Panc1 (cell line): ENCODE measurements around the gene RNASEH2B. TPM values are rescaled to one million over a fixed set of nuclear protein-coding genes. Genes with fewer than 3 reads are reported as not detected.

ENCODE experiments used
- ATAC-seq: fragments of 200-7000 bp; cut with Tn5 transposase; 2 replicates; pipeline ENCODE4 v1.9.1; 2020; ENCODE audit warnings: mild to moderate bottlenecking, moderate library complexity
- BruUV-seq: library from RNA; stranded (reverse); fragments of 400-500 nt; replicated peaks from 2 replicates; lab custom pipeline; 2021; lab: Mats Ljungman, UMichigan
- CTCF ChIA-PET: fragments of 300-600 bp; sonication (Branson Sonifier 250); formaldehyde crosslinking; loops from one replicate; lab custom pipeline; 2022; ENCODE audit warnings: antibody characterized with exemption; lab: Charles Lee
- POLR2A ChIA-PET: fragments of 300-600 bp; sonication (Branson Sonifier 250); formaldehyde crosslinking; loops from one replicate; lab custom pipeline; 2022; ENCODE audit warnings: antibody characterized with exemption; lab: Charles Lee
- DNase-seq: peaks from one replicate; pipeline ENCODE4 v3.0.0-alpha.2; 2010; ENCODE audit warnings: low read depth, low spot score
- H3K27ac ChIP-seq: 2 replicates; pipeline ENCODE4 v1.5.1; 2011; ENCODE audit warnings: mild to moderate bottlenecking, low read length, inconsistent platforms
- H3K27me3 ChIP-seq: fragments of 200-500 bp; sonication (Bioruptor generic); 2 replicates; pipeline ENCODE4 v1.6.0; 2014; ENCODE audit warnings: low read length, inconsistent platforms; ENCODE audit not compliant: control insufficient read depth, insufficient read depth
- H3K36me3 ChIP-seq: fragments of 200-500 bp; sonication (Bioruptor generic); 2 replicates; pipeline ENCODE4 v1.5.1; 2014; ENCODE audit warnings: inconsistent platforms, mild to moderate bottlenecking, low read length, moderate library complexity; ENCODE audit not compliant: control insufficient read depth, insufficient read depth
- H3K4me1 ChIP-seq: 2 replicates; pipeline ENCODE4 v1.5.1; 2011; ENCODE audit warnings: inconsistent platforms, mild to moderate bottlenecking, low read length, moderate library complexity; ENCODE audit not compliant: control insufficient read depth, insufficient read depth
- H3K4me3 ChIP-seq, 2 experiments: 2 replicates each; pipeline ENCODE4 v1.5.1; 2011 to 2012; ENCODE audit warnings: low read depth in 2 of 2, low read length in 2 of 2, mild to moderate bottlenecking in 2 of 2, inconsistent platforms in 1 of 2, moderate library complexity in 1 of 2
- H3K9me3 ChIP-seq: fragments of 200-500 bp; sonication (Bioruptor generic); 2 replicates; pipeline ENCODE4 v1.5.1; 2014; ENCODE audit warnings: low read depth, mild to moderate bottlenecking, inconsistent platforms, low read length, moderate library complexity; ENCODE audit not compliant: control insufficient read depth, insufficient read depth
- CTCF ChIP-seq: fragments of 450-650 bp; IDR thresholded peaks from 2 replicates; pipeline ENCODE4 v1.5.1; 2017; ENCODE audit warnings: mild to moderate bottlenecking
- POLR2AphosphoS5 ChIP-seq: IDR thresholded peaks from 2 replicates; pipeline ENCODE4 v1.6.1; 2012; ENCODE audit warnings: mild to moderate bottlenecking, low read depth, low read length, moderate library complexity
- REST ChIP-seq, 2 experiments: IDR thresholded peaks; 2 replicates each; pipeline ENCODE4 v1.6.1; 2011 to 2012; ENCODE audit warnings: low read depth in 2 of 2, control low read depth in 1 of 2, low read length in 1 of 2, mild to moderate bottlenecking in 1 of 2, moderate library complexity in 1 of 2; ENCODE audit not compliant: insufficient read depth in 1 of 2
- SIN3A ChIP-seq: IDR thresholded peaks from 2 replicates; pipeline ENCODE4 v1.6.1; 2012; ENCODE audit warnings: low read depth, mild to moderate bottlenecking, low read length, moderate library complexity, borderline replicate concordance; ENCODE audit not compliant: insufficient read depth
- TCF7L2 ChIP-seq: IDR thresholded peaks from 2 replicates; pipeline ENCODE4 v1.6.1; 2011; ENCODE audit warnings: mild to moderate bottlenecking, low read depth, low read length, inconsistent platforms
- in situ Hi-C: cut with HindIII; loops from 2 replicates; pipeline ENCODE4 v1.10.0; 2016; ENCODE audit warnings: low sequenced_read_pairs, low pct_unique_long_range_greater_than_20kb
- intact Hi-C: fragments of 100-400 bp; cut with micrococcal nuclease; formaldehyde crosslinking; loops from one replicate; pipeline ENCODE4 v1.10.0; 2022; ENCODE audit not compliant: unreplicated experiment
- total RNA-seq: library from RNA; stranded (reverse); gene quantifications from one replicate; pipeline ENCODE4 v1.2.1, GENCODE V29; 2021; ENCODE audit not compliant: unreplicated experiment

Gene RNASEH2B
- total RNA-seq, 1 experiment from 2014 or later, result 37.8 TPM

- ATAC-seq (no peak), DNase-seq (no peak)
- H3K36me3 ChIP-seq, result no peaks in the 10 kb centered on the region
- no TSS peak for BruUV-seq
- ChIA-PET CTCF (no interaction called here), POLR2A (no interaction called here)
- no peaks in the 10 kb centered on the region for H3K9me3 ChIP-seq
- in situ Hi-C loops (no loop called here), intact Hi-C loops (no loop called here)
- H3K4me3 ChIP-seq, result no peak overlapping the region
- TF ChIP-seq TCF7L2 (no peak), POLR2AphosphoS5 (no peak), SIN3A (no peak), CTCF (no peak), REST (IDR thresholded peaks at IDR 0.05; ENCODE audit: insufficient read depth in 1 of 2, low read depth in 2 of 2, low read length in 1 of 2) (no peak)
- no peaks in the 10 kb centered on the region for H3K4me1 ChIP-seq
- H3K27ac ChIP-seq, result no peak overlapping the region
- no peaks in the 10 kb centered on the region for H3K27me3 ChIP-seq
These were observed 81.4 kb downstream of the RNASEH2B start for GRCh38 chr13:50990818-50991506.

- H3K36me3 ChIP-seq, result no peaks in the 10 kb centered on the region
- ATAC-seq, result no peak
- TF ChIP-seq TCF7L2 (no peak), CTCF (no peak), POLR2AphosphoS5 (no peak), SIN3A (no peak), REST (IDR thresholded peaks at IDR 0.05; ENCODE audit: insufficient read depth in 1 of 2, low read depth in 2 of 2, low read length in 1 of 2) (no peak)
- CTCF ChIA-PET, result no interaction called here
- in situ Hi-C loops (no loop called here), intact Hi-C loops (no loop called here)
- no peak overlapping the region for H3K27ac ChIP-seq
- H3K4me1 ChIP-seq, result no peaks in the 10 kb centered on the region
- POLR2A ChIA-PET, result no interaction called here
- no peak overlapping the region for H3K4me3 ChIP-seq
- H3K27me3 ChIP-seq, result no peaks in the 10 kb centered on the region
- DNase-seq, result no peak
- H3K9me3 ChIP-seq, result no peaks in the 10 kb centered on the region
- BruUV-seq, result no TSS peak
These were observed 82.3 kb downstream of the RNASEH2B start for GRCh38 chr13:50991579-50992521.
